Trophoblast cell (in vitro differentiated cells and primary cell): ENCODE measurements around the gene CDHR4.

ENCODE experiments used
- DNase-seq, 2 donors: peaks; one replicate each; pipeline ENCODE4 v3.0.0-alpha.2; 2016
- H2AFZ ChIP-seq: 2 replicates; pipeline ENCODE4 v1.6.1; 2013; ENCODE audit warnings: low read length, moderate library complexity, mild to moderate bottlenecking; ENCODE audit not compliant: insufficient read depth, poor library complexity
- H2AK5ac ChIP-seq: 2 replicates; pipeline ENCODE4 v1.6.1; 2013; ENCODE audit warnings: mild to moderate bottlenecking, low read length
- H2BK120ac ChIP-seq: 2 replicates; pipeline ENCODE4 v1.6.1; 2013; ENCODE audit warnings: low read length, mild to moderate bottlenecking, moderate library complexity; ENCODE audit not compliant: insufficient read depth, poor library complexity
- H2BK12ac ChIP-seq: 2 replicates; pipeline ENCODE4 v1.6.1; 2013; ENCODE audit warnings: mild to moderate bottlenecking, low read length, moderate library complexity
- H2BK5ac ChIP-seq: 2 replicates; pipeline ENCODE4 v1.6.1; 2013; ENCODE audit warnings: low read length, low read depth, moderate library complexity, mild to moderate bottlenecking; ENCODE audit not compliant: poor library complexity
- H3K14ac ChIP-seq: 2 replicates; pipeline ENCODE4 v1.6.1; 2013; ENCODE audit warnings: mild to moderate bottlenecking, low read length
- H3K18ac ChIP-seq: 2 replicates; pipeline ENCODE4 v1.6.1; 2013; ENCODE audit warnings: mild to moderate bottlenecking, low read length
- H3K23ac ChIP-seq: 2 replicates; pipeline ENCODE4 v1.6.1; 2013; ENCODE audit warnings: low read length
- H3K27ac ChIP-seq: 2 replicates; pipeline ENCODE4 v1.5.1; 2013; ENCODE audit warnings: low read depth, mild to moderate bottlenecking, inconsistent platforms, low read length, moderate library complexity
- H3K27me3 ChIP-seq: 2 replicates; pipeline ENCODE4 v1.6.1; 2013; ENCODE audit warnings: inconsistent platforms, mild to moderate bottlenecking, low read length, moderate library complexity; ENCODE audit not compliant: insufficient read depth
- H3K36me3 ChIP-seq, 2 experiments: 1 replicate in 1 of 2; 2 replicates in 1 of 2; pipeline ENCODE4 v1.6.1; 2013; ENCODE audit warnings: low read length in 2 of 2, mild to moderate bottlenecking in 2 of 2, moderate library complexity in 1 of 2; ENCODE audit not compliant: insufficient read depth in 2 of 2, control insufficient read depth in 1 of 2
- H3K4ac ChIP-seq: 2 replicates; pipeline ENCODE4 v1.6.1; 2013; ENCODE audit warnings: low read depth, mild to moderate bottlenecking, low read length, moderate library complexity
- H3K4me1 ChIP-seq, 2 experiments: 1 replicate in 1 of 2; 2 replicates in 1 of 2; pipeline ENCODE4 v1.6.1; 2013; ENCODE audit warnings: low read length in 2 of 2, mild to moderate bottlenecking in 2 of 2, moderate library complexity in 1 of 2; ENCODE audit not compliant: insufficient read depth in 2 of 2, control insufficient read depth in 1 of 2
- H3K4me2 ChIP-seq: 2 replicates; pipeline ENCODE4 v1.6.1; 2013; ENCODE audit warnings: inconsistent platforms, mild to moderate bottlenecking, low read length, moderate library complexity
- H3K4me3 ChIP-seq: 2 replicates; pipeline ENCODE4 v1.5.1; 2013; ENCODE audit warnings: mild to moderate bottlenecking, low read depth, low read length, inconsistent platforms
- H3K79me1 ChIP-seq: one replicate; pipeline ENCODE4 v1.6.1; 2013; ENCODE audit warnings: low read length
- H3K79me2 ChIP-seq: 2 replicates; pipeline ENCODE4 v1.6.1; 2013; ENCODE audit warnings: low read length, mild to moderate bottlenecking; ENCODE audit not compliant: control insufficient read depth, insufficient read depth, poor library complexity
- H3K9ac ChIP-seq: 2 replicates; pipeline ENCODE4 v1.6.1; 2013; ENCODE audit warnings: mild to moderate bottlenecking, low read length
- H3K9me3 ChIP-seq: 2 replicates; pipeline ENCODE4 v1.6.1; 2013; ENCODE audit warnings: low read depth, mild to moderate bottlenecking, control low read depth, inconsistent platforms, low read length; ENCODE audit not compliant: insufficient read depth
- H4K12ac ChIP-seq: 2 replicates; pipeline ENCODE4 v1.6.1; 2013; ENCODE audit warnings: low read depth, mild to moderate bottlenecking, low read length, moderate library complexity
- H4K8ac ChIP-seq: 2 replicates; pipeline ENCODE4 v1.6.1; 2013; ENCODE audit warnings: low read depth, mild to moderate bottlenecking, low read length, moderate library complexity
- H4K91ac ChIP-seq: one replicate; pipeline ENCODE4 v1.6.1; 2013; ENCODE audit warnings: low read depth, mild to moderate bottlenecking, low read length, moderate library complexity
- WGBS: extraction: QIAGEN DNeasy Blood & Tissue Kit; methylation state at CpG from one replicate; pipeline ENCODE4 v1.1.7; 2013; ENCODE audit warnings: missing lambda C conversion rate; ENCODE audit not compliant: insufficient read length, insufficient coverage; ENCODE audit errors: extremely low coverage; 5-methylcytosine and 5-hydroxymethylcytosine counted together

CDHR4 gene

GRCh38 chr3:49772703-49773102 is 27.0 kb downstream of the CDHR4 start:
- Histone ChIP-seq H3K4me3 (no peak overlapping the region), H3K4me1 (no peaks in the 10 kb centered on the region), H2BK12ac (no peak overlapping the region), H3K9ac (no peak overlapping the region), H3K9me3 (no peaks in the 10 kb centered on the region), H3K36me3 (peaks cover 10 to 11% of the 10 kb centered on the region in 2 experiments), H2AFZ (no peak overlapping the region), H3K4ac (peak overlapping the region; percentile 91), H3K23ac (no peak overlapping the region), H3K14ac (no peak overlapping the region), H3K4me2 (no peak overlapping the region), H2BK120ac (no peak overlapping the region), H3K79me1 (no peaks in the 10 kb centered on the region), H2AK5ac (no peak overlapping the region), H4K8ac (no peak overlapping the region), H3K27ac (no peak overlapping the region), H2BK5ac (no peak overlapping the region), H3K27me3 (no peaks in the 10 kb centered on the region), H4K91ac (no peak overlapping the region), H4K12ac (no peak overlapping the region), H3K18ac (peak overlapping the region; percentile 53), H3K79me2 (peaks cover 9% of the 10 kb centered on the region)
- no peak for DNase-seq
- no CpG with 5 or more reads among the region's 2 CpGs for WGBS

GRCh38 chr3:49771340-49771938 is 28.2 kb downstream of the CDHR4 start:
- H2BK120ac ChIP-seq, result no peak overlapping the region
- no peak overlapping the region for H2BK12ac ChIP-seq
- H3K4me3 ChIP-seq, result no peak overlapping the region
- H3K14ac ChIP-seq, result no peak overlapping the region
- no peaks in the 10 kb centered on the region for H3K9me3 ChIP-seq
- no peak overlapping the region for H4K12ac ChIP-seq
- H3K79me1 ChIP-seq, result no peaks in the 10 kb centered on the region
- no peak overlapping the region for H3K23ac ChIP-seq
- H3K27me3 ChIP-seq, result no peaks in the 10 kb centered on the region
- H2AFZ ChIP-seq, result no peak overlapping the region
- no peak overlapping the region for H2BK5ac ChIP-seq
- H3K79me2 ChIP-seq, result peaks cover 9% of the 10 kb centered on the region
- H3K4ac ChIP-seq, result no peak overlapping the region
- no peak overlapping the region for H3K9ac ChIP-seq
- H3K4me2 ChIP-seq, result no peak overlapping the region
- no peak overlapping the region for H4K91ac ChIP-seq
- peaks cover 5 to 9% of the 10 kb centered on the region in 2 experiments for H3K36me3 ChIP-seq
- H2AK5ac ChIP-seq, result no peak overlapping the region
- WGBS, result no CpG with 5 or more reads among the region's 1 CpG
- no peak overlapping the region for H3K18ac ChIP-seq
- DNase-seq, result no peak
- no peak overlapping the region for H3K27ac ChIP-seq
- H4K8ac ChIP-seq, result no peak overlapping the region
- no peaks in the 10 kb centered on the region for H3K4me1 ChIP-seq

DNA sequence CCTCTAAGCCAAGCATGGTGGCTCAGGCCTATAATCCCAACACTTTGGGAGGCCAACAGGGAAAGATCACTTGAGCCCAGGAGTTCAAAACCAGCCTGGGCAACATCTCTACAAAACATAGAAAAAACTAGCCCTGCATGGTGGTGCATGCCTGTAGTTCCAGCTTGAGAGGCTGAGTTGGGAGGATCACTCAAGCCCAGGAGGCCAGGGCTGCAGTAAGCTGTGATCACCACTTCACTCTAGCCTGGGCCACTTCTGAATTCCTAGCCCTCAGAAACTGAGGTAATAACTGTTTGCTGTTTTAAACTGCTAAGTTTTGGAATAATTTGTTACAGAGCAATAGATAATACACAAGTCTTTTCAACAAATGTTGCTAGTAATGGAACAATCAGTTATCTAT is 29.7 kb downstream of the CDHR4 start:
- H3K9ac ChIP-seq, result no peak overlapping the region
- H3K18ac ChIP-seq, result peak overlapping the region; percentile 71
- peaks cover 5% of the 10 kb centered on the region for H3K79me2 ChIP-seq
- no peak overlapping the region for H3K23ac ChIP-seq
- no peak overlapping the region for H2BK120ac ChIP-seq
- no peak overlapping the region for H4K12ac ChIP-seq
- peaks cover 3% of the 10 kb centered on the region in 2 experiments for H3K36me3 ChIP-seq
- H3K4me3 ChIP-seq, result no peak overlapping the region
- no peaks in the 10 kb centered on the region for H3K79me1 ChIP-seq
- no peak overlapping the region for H2BK12ac ChIP-seq
- no peak overlapping the region for H3K14ac ChIP-seq
- H2AK5ac ChIP-seq, result no peak overlapping the region
- H3K4ac ChIP-seq, result peak overlapping the region; percentile 50
- no peak overlapping the region for H4K91ac ChIP-seq
- no peak for DNase-seq
- H3K4me1 ChIP-seq, result no peaks in the 10 kb centered on the region
- H3K9me3 ChIP-seq, result no peaks in the 10 kb centered on the region
- H3K27ac ChIP-seq, result no peak overlapping the region
- no peak overlapping the region for H3K4me2 ChIP-seq
- no peak overlapping the region for H2BK5ac ChIP-seq
- H4K8ac ChIP-seq, result no peak overlapping the region
- H2AFZ ChIP-seq, result no peak overlapping the region
- no peaks in the 10 kb centered on the region for H3K27me3 ChIP-seq

GRCh38 chr3:49769286-49769915 is 30.3 kb downstream of the CDHR4 start:
- Histone ChIP-seq H3K14ac (no peak overlapping the region), H3K27me3 (no peaks in the 10 kb centered on the region), H2BK120ac (no peak overlapping the region), H3K23ac (no peak overlapping the region), H3K4me2 (no peak overlapping the region), H3K9ac (no peak overlapping the region), H2BK5ac (no peak overlapping the region), H3K9me3 (no peaks in the 10 kb centered on the region), H3K27ac (no peak overlapping the region), H3K79me2 (peaks cover 5% of the 10 kb centered on the region), H4K91ac (no peak overlapping the region), H2AK5ac (no peak overlapping the region), H3K18ac (no peak overlapping the region), H2AFZ (no peak overlapping the region), H3K79me1 (no peaks in the 10 kb centered on the region), H3K4me3 (no peak overlapping the region), H2BK12ac (no peak overlapping the region), H3K4ac (no peak overlapping the region), H4K12ac (no peak overlapping the region), H3K4me1 (no peaks in the 10 kb centered on the region), H3K36me3 (peaks cover 3% of the 10 kb centered on the region in 2 experiments), H4K8ac (no peak overlapping the region)
- WGBS, result no CpG with 5 or more reads among the region's 3 CpGs
- DNase-seq, result no peak
